Breast epithelium (tissue), 3 donors: ENCODE results near the gene SELENOS.

Experiments
- CTCF ChIP-seq, 3 donors: fragments of 450-650 bp; IDR thresholded peaks; one replicate each; pipeline ENCODE4 v1.5.1; 2016 to 2017; ENCODE audit warnings: antibody characterized with exemption in 3 of 3, mild to moderate bottlenecking in 3 of 3, moderate library complexity in 3 of 3
- POLR2A ChIP-seq: fragments of 450-650 bp; IDR thresholded peaks from one replicate; pipeline ENCODE4 v1.6.1; 2016; ENCODE audit warnings: antibody characterized with exemption, mild to moderate bottlenecking, moderate library complexity

GRCh38 chr15:101251830-101252820, 25.2 kb downstream of the SELENOS start, which contains the start of gene CHSY1:
- TF ChIP-seq POLR2A = peak; percentile 53
- TF ChIP-seq CTCF (IDR thresholded peaks at IDR 0.05) = no peak
